Measurements from ENCODE around the gene PCNX1. TPM values are rescaled to one million over a fixed set of nuclear protein-coding genes. Genes with fewer than 3 reads are reported as not detected.

The PCNX1 gene
- total and polyA plus RNA-seq, 4 donors, result 5.2 to 103 (median 37.9) TPM

DNA sequence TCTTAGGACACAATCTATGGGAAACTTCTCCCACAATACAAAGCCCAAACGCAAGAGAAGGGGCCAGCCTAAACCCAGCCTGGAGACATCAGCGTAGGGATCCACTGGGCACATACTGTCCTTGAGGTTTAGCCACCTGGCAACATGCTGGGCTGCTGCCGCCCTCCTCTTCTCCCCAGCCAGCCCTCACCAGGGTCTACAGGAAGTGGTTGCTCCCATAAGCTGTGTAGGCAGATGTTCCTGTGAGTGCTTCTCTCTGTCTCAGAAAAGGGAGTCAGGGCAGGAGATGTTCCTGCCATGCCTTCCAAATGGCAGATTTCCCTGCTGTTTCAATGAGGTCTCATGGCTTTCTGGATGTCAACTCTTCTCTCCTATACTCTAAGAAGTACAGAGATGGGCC, 241.4 kb downstream of the PCNX1 start:
- no peak overlapping the region for H3K4me3 ChIP-seq

DNA sequence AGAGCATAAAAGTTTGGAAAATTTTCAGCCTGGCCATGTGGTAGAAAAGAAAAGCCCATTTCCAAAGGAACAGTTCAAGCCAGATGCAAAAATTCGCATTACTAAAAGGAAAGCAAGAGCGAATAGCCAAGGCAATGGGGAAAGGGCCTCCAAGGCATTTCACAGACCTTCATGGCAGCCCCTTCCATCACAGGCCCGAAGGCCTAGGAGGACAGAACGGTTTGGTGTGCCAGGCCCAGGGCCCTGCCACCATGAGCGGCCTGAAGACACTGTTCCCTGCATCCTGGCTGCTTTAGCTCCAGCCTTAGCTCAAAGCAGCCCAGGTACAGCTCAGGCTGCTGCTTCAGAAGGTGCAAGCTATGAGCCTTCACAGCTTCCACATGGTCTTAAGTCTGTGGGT, 243.5 kb downstream of the PCNX1 start:
- Histone ChIP-seq H3K36me3 (ENCODE audit: control insufficient read depth in 4 of 4, insufficient read depth in 4 of 4, low read length in 4 of 4) (no peaks in the 10 kb centered on the region), H3K27me3 (ENCODE audit: control insufficient read depth in 3 of 3, insufficient read depth in 3 of 3, low read length in 2 of 3) (no peaks in the 10 kb centered on the region), H3K9ac (ENCODE audit: insufficient read depth in 1 of 2, low read length in 2 of 2) (no peak overlapping the region), H3K4me3 (no peak overlapping the region), H3K9me3 (ENCODE audit: control insufficient read depth in 4 of 4, insufficient read depth in 3 of 4, low read length in 3 of 4) (peaks cover 0 to 15% (median 1%) of the 10 kb centered on the region in 4 donors), H3K27ac (ENCODE audit: low read depth in 1 of 2, low read length in 1 of 2) (no peak overlapping the region), H3K4me1 (ENCODE audit: control insufficient read depth in 5 of 5, insufficient read depth in 5 of 5, low read length in 5 of 5) (peaks cover 0 to 2% (median 0%) of the 10 kb centered on the region in 5 donors)
- DNase-seq, result no peak
- ATAC-seq (ENCODE audit: insufficient read depth, low FRiP score), result no peak
- TF ChIP-seq, protein P1, sequence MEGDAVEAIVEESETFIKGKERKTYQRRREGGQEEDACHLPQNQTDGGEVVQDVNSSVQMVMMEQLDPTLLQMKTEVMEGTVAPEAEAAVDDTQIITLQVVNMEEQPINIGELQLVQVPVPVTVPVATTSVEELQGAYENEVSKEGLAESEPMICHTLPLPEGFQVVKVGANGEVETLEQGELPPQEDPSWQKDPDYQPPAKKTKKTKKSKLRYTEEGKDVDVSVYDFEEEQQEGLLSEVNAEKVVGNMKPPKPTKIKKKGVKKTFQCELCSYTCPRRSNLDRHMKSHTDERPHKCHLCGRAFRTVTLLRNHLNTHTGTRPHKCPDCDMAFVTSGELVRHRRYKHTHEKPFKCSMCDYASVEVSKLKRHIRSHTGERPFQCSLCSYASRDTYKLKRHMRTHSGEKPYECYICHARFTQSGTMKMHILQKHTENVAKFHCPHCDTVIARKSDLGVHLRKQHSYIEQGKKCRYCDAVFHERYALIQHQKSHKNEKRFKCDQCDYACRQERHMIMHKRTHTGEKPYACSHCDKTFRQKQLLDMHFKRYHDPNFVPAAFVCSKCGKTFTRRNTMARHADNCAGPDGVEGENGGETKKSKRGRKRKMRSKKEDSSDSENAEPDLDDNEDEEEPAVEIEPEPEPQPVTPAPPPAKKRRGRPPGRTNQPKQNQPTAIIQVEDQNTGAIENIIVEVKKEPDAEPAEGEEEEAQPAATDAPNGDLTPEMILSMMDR (IDR thresholded peaks at IDR 0.05; ENCODE audit: control extremely low read depth, extremely low read depth), result no peak
- 59 to 60% methylated on average over 5 of the region's 5 CpGs for WGBS, 2 donors

More for the DNA sequence above, 241.4 kb downstream of the PCNX1 start:
- Histone ChIP-seq H3K9me3 (ENCODE audit: control insufficient read depth in 4 of 4, insufficient read depth in 3 of 4, low read length in 3 of 4) (peaks cover 0 to 14% (median 1%) of the 10 kb centered on the region in 4 donors), H3K4me1 (ENCODE audit: control insufficient read depth in 5 of 5, insufficient read depth in 5 of 5, low read length in 5 of 5) (no peaks in the 10 kb centered on the region), H3K9ac (ENCODE audit: insufficient read depth in 1 of 2, low read length in 2 of 2) (no peak overlapping the region), H3K36me3 (ENCODE audit: control insufficient read depth in 4 of 4, insufficient read depth in 4 of 4, low read length in 4 of 4) (no peaks in the 10 kb centered on the region), H3K27me3 (ENCODE audit: control insufficient read depth in 3 of 3, insufficient read depth in 3 of 3, low read length in 2 of 3) (no peaks in the 10 kb centered on the region), H3K27ac (ENCODE audit: low read depth in 1 of 2, low read length in 1 of 2) (no peak overlapping the region)
- DNase-seq (no peak), ATAC-seq (ENCODE audit: insufficient read depth, low FRiP score) (no peak)
- TF ChIP-seq, protein P1 (IDR thresholded peaks at IDR 0.05; ENCODE audit: control extremely low read depth, extremely low read depth), result no peak
- WGBS, 2 donors, result 73 to 82% methylated on average over 3 of the region's 3 CpGs

DNA sequence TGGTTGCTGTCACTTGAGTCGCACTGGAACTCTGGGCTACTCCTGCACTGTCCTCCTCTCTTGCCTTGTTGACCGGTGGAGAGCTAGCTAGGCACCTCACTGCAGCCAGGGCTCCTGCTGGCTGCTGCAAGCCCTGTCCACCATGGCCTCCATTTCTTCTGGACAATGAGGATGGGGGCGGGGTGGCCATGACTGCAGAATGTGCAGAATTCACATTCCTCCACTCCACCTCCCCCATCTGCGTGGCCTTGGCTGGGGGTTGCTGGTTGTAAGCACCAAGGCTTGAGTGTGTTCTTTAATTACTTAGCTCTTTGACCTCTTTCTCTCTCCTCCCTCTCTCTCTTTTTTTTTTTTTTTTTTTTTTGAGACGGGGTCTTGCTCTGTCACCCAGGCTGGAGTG, 248.5 kb downstream of the PCNX1 start:
- H3K9me3 ChIP-seq (ENCODE audit: control insufficient read depth in 4 of 4, insufficient read depth in 3 of 4, low read length in 3 of 4), result peaks cover 0 to 11% (median 0%) of the 10 kb centered on the region in 4 donors
- peak in 1 of 3 donors; percentile 25 for DNase-seq
- H3K9ac ChIP-seq (ENCODE audit: insufficient read depth in 1 of 2, low read length in 2 of 2), result no peak overlapping the region
- no peaks in the 10 kb centered on the region for H3K27me3 ChIP-seq (ENCODE audit: control insufficient read depth in 3 of 3, insufficient read depth in 3 of 3, low read length in 2 of 3)
- no peak for ATAC-seq (ENCODE audit: insufficient read depth, low FRiP score)
- H3K27ac ChIP-seq (ENCODE audit: low read depth in 1 of 2, low read length in 1 of 2), result no peak overlapping the region
- no peak overlapping the region for H3K4me3 ChIP-seq
- TF ChIP-seq, protein P1 (IDR thresholded peaks at IDR 0.05; ENCODE audit: control extremely low read depth, extremely low read depth), result no peak
- H3K4me1 ChIP-seq (ENCODE audit: control insufficient read depth in 5 of 5, insufficient read depth in 5 of 5, low read length in 5 of 5), result peaks cover 0 to 4% (median 0%) of the 10 kb centered on the region in 5 donors
- no peaks in the 10 kb centered on the region for H3K36me3 ChIP-seq (ENCODE audit: control insufficient read depth in 4 of 4, insufficient read depth in 4 of 4, low read length in 4 of 4)
- 74 to 96% methylated on average over 4 of the region's 5 CpGs for WGBS, 2 donors
